Psoas muscle (tissue), 8 donors: ENCODE data around the gene MED15. TPM values are rescaled to one million over a fixed set of nuclear protein-coding genes. Genes with fewer than 3 reads are reported as not detected.

Source experiments
- ATAC-seq, 4 donors: fragments of 200-7000 bp; cut with Tn5 transposase; one replicate each; pipeline ENCODE4 v1.9.1; 2020; ENCODE audit warnings: moderate library complexity in 3 of 4, mild to moderate bottlenecking in 2 of 4
- DNase-seq, 2 donors: peaks; one replicate each; pipeline ENCODE4 v3.0.0-alpha.2; 2020
- H3K27ac ChIP-seq: fragments of 200-600 bp; one replicate; pipeline ENCODE4 v1.8.0; 2022
- H3K27me3 ChIP-seq, 3 donors: fragments of 200-600 bp in 1 of 3; one replicate each; pipeline versions ENCODE4 v1.6.1 to v1.8.0; 2013 to 2022; ENCODE audit warnings: low read length in 2 of 3, mild to moderate bottlenecking in 2 of 3, moderate library complexity in 1 of 3; ENCODE audit not compliant: insufficient read depth in 3 of 3
- H3K36me3 ChIP-seq, 2 donors: fragments of 200-600 bp in 1 of 2; one replicate each; pipeline versions ENCODE4 v1.6.1 to v1.8.0; 2013 to 2022; ENCODE audit warnings: low read depth in 1 of 2, mild to moderate bottlenecking in 1 of 2, moderate library complexity in 1 of 2; ENCODE audit not compliant: insufficient read depth in 1 of 2
- H3K4me1 ChIP-seq: fragments of 200-600 bp; one replicate; pipeline ENCODE4 v1.8.0; 2022
- H3K4me3 ChIP-seq: fragments of 200-600 bp; one replicate; pipeline ENCODE4 v1.8.0; 2022; ENCODE audit warnings: mild to moderate bottlenecking
- H3K9me3 ChIP-seq: fragments of 200-600 bp; one replicate; pipeline ENCODE4 v1.8.0; 2022
- CTCF ChIP-seq: fragments of 200-600 bp; IDR thresholded peaks from one replicate; pipeline ENCODE4 v1.8.0; 2022; ENCODE audit warnings: antibody characterized with exemption
- WGBS, 3 donors: extraction: QIAGEN DNeasy Blood & Tissue Kit; methylation state at CpG; one replicate each; pipeline versions ENCODE4 v1.1.6 to v1.1.7; 2013; 5-methylcytosine and 5-hydroxymethylcytosine counted together
- intact Hi-C, 2 donors: fragments of 100-400 bp; cut with DNase I; formaldehyde crosslinking; loops; one replicate each; pipeline versions ENCODE4 v1.11.0 to v1.14.2; 2022
- polyA plus RNA-seq, 3 donors: library from polyadenylated mRNA; stranded (reverse); fragments of 200-250 nt; gene quantifications; one replicate each; pipeline ENCODE4 v1.2.3, GENCODE V29; 2013
- total RNA-seq, 4 donors: library from RNA; stranded (reverse); fragmentation: NEBNext Ultra II Directional in 2 of 4; extraction: Animal tissue kit (Norgen Biotek cat#: 25700) in 2 of 4; gene quantifications; one replicate each; pipeline versions ENCODE4 v1.2.1 to v1.2.4, GENCODE V29; 2021 to 2023
- donor health status: healthy with polysubstance abuse.
- donor health status: DM: no; HTN: no; CAD: no; lungs with moderate emphysema.
- donor health status: Bipolar disorder and iron deficiency.
- donor health status: healthy.
- donor health status: DM: yes; HTN: yes; CAD: no.
- donor health status: DM: no; HTN: no; CAD: no.
- donor health status: DM: no; HTN: no; CAD: no.
- donor health status: DM: yes; HTN: yes; CAD: no.

Gene MED15
- total and polyA plus RNA-seq, 7 donors, result 33.8 to 94.8 (median 59.7) TPM

GRCh38 chr22:20559174-20559760 lies 51.9 kb downstream of the MED15 start:
- intact Hi-C loops, result no loop called here
- Histone ChIP-seq H3K4me3 (no peak overlapping the region), H3K27me3 (no peaks in the 10 kb centered on the region), H3K4me1 (peaks cover 40% of the 10 kb centered on the region), H3K27ac (no peak overlapping the region), H3K9me3 (no peaks in the 10 kb centered on the region), H3K36me3 (peaks cover 2 to 46% of the 10 kb centered on the region in 2 donors)
- no peak for DNase-seq
- no peak for TF ChIP-seq CTCF
- no peak for ATAC-seq
- WGBS, 3 donors, result 86 to 98% (median 88%) methylated on average over 4 of the region's 4 CpGs

GRCh38 chr22:20560716-20561115 lies 53.3 kb downstream of the MED15 start:
- no peak for TF ChIP-seq CTCF
- ATAC-seq (no peak), DNase-seq (no peak)
- Histone ChIP-seq H3K27me3 (no peaks in the 10 kb centered on the region), H3K36me3 (peaks cover 5 to 59% of the 10 kb centered on the region in 2 donors), H3K9me3 (no peaks in the 10 kb centered on the region), H3K27ac (no peak overlapping the region), H3K4me3 (no peak overlapping the region), H3K4me1 (peaks cover 26% of the 10 kb centered on the region)
- intact Hi-C loops, result loop anchor here in 1 of 2 donors (5.0 kb wide), 1 partner anchor 137 kb away; no protein-coding TSS in a partner anchor
- 96 to 98% (median 97%) methylated on average over 3 of the region's 3 CpGs for WGBS, 3 donors

- H3K36me3 ChIP-seq, result peaks cover 10 to 71% of the 10 kb centered on the region in 2 donors
- WGBS, 3 donors, result 79 to 89% (median 84%) methylated on average over 4 of the region's 4 CpGs
- H3K9me3 ChIP-seq, result no peaks in the 10 kb centered on the region
- no peaks in the 10 kb centered on the region for H3K27me3 ChIP-seq
- no peak for ATAC-seq
- H3K27ac ChIP-seq, result no peak overlapping the region
- no peak overlapping the region for H3K4me3 ChIP-seq
- intact Hi-C loops, result loop anchor here in 1 of 2 donors (5.0 kb wide), 1 partner anchor 135 kb away; no protein-coding TSS in a partner anchor
- TF ChIP-seq CTCF, result no peak
- no peak for DNase-seq
- H3K4me1 ChIP-seq, result peaks cover 16% of the 10 kb centered on the region
Observed at GRCh38 chr22:20561882-20562281, 54.5 kb downstream of the MED15 start.

- DNase-seq (peak in 1 of 2 donors; percentile 19), ATAC-seq (no peak)
- WGBS, 3 donors, result 90 to 95% (median 92%) methylated on average over 14 of the region's 14 CpGs
- Histone ChIP-seq H3K27me3 (no peaks in the 10 kb centered on the region), H3K36me3 (peaks cover 16 to 80% of the 10 kb centered on the region in 2 donors), H3K9me3 (no peaks in the 10 kb centered on the region), H3K4me1 (peaks cover 7% of the 10 kb centered on the region), H3K4me3 (no peak overlapping the region), H3K27ac (no peak overlapping the region)
- intact Hi-C loops, result loop anchor here in 1 of 2 donors (5.0 kb wide), 1 partner anchor 134 kb away; no protein-coding TSS in a partner anchor
- TF ChIP-seq CTCF, result no peak
Observed at GRCh38 chr22:20562607-20563465, 55.4 kb downstream of the MED15 start.
